HCT116 (cell line): ENCODE results near the gene NIPAL4. TPM values are rescaled to one million over a fixed set of nuclear protein-coding genes. Genes with fewer than 3 reads are reported as not detected.

ENCODE experiments used
- ATAC-seq: fragments of 200-7000 bp; cut with Tn5 transposase; 2 replicates; pipeline ENCODE4 v1.9.1; 2020; ENCODE audit warnings: mild to moderate bottlenecking, moderate library complexity
- BruUV-seq: library from RNA; stranded (reverse); fragments of 400-500 nt; replicated peaks from 2 replicates; lab custom pipeline; 2021; lab: Mats Ljungman, UMichigan
- CTCF ChIA-PET: fragments of 300-600 bp; sonication (Branson Sonifier 250); formaldehyde crosslinking; loops from one replicate; lab custom pipeline; 2021; ENCODE audit warnings: antibody characterized with exemption; lab: Charles Lee
- POLR2A ChIA-PET: fragments of 300-600, 350-600 bp; sonication (Branson Sonifier 250); formaldehyde crosslinking; loops from one replicate; lab custom pipeline; 2021; ENCODE audit warnings: antibody characterized with exemption; lab: Charles Lee
- RAD21 ChIA-PET, 2 experiments: fragments of 300-600 bp; sonication (Branson Sonifier 250); formaldehyde crosslinking; loops; one replicate each; lab custom pipeline; 2023; ENCODE audit warnings: low total read pairs in 2 of 2; ENCODE audit not compliant: uncharacterized antibody in 2 of 2, unreplicated experiment in 2 of 2, low non-redundant PET in 1 of 2; lab: Charles Lee
- DNase-seq: peaks from one replicate; pipeline ENCODE4 v3.0.0-alpha.2; 2010; ENCODE audit warnings: low read depth, low spot score
- H2AFZ ChIP-seq: fragments of 200-600 bp; shearing (Covaris generic), sonication (generic); 2 replicates; pipeline ENCODE4 v1.6.1; 2017; ENCODE audit warnings: low read depth, mixed run types, mixed read lengths, antibody characterized with exemption, low read length; ENCODE audit not compliant: poor library complexity, severe bottlenecking
- H3K27ac ChIP-seq: 2 replicates; pipeline ENCODE4 v1.5.1; 2012; ENCODE audit warnings: low read depth, low read length
- H3K27me3 ChIP-seq: fragments of 200-600 bp; sonication (generic); 2 replicates; pipeline ENCODE4 v1.6.1; 2016; ENCODE audit warnings: mixed run types, low read length, mixed read lengths; ENCODE audit not compliant: insufficient read depth
- H3K36me3 ChIP-seq, 2 experiments: fragments of 200-500 bp in 1 of 2; fragments of 200-600 bp in 1 of 2; sonication (Bioruptor generic) in 1 of 2; sonication (generic) in 1 of 2; 2 replicates each; pipeline versions ENCODE4 v1.5.1 to v1.6.1; 2014 to 2016; ENCODE audit warnings: low read length in 2 of 2, inconsistent platforms in 1 of 2, mixed read lengths in 1 of 2, mixed run types in 1 of 2; ENCODE audit not compliant: insufficient read depth in 2 of 2, control insufficient read depth in 1 of 2
- H3K4me1 ChIP-seq, 2 experiments: fragments of 200-600 bp in 1 of 2; sonication (generic) in 1 of 2; 2 replicates each; pipeline versions ENCODE4 v1.5.1 to v1.6.1; 2012 to 2017; ENCODE audit warnings: low read length in 2 of 2, inconsistent platforms in 1 of 2, mild to moderate bottlenecking in 1 of 2, mixed read lengths in 1 of 2, mixed run types in 1 of 2, moderate library complexity in 1 of 2; ENCODE audit not compliant: insufficient read depth in 2 of 2, control insufficient read depth in 1 of 2
- H3K4me2 ChIP-seq: fragments of 200-600 bp; sonication (generic); 2 replicates; pipeline ENCODE4 v1.6.1; 2017; ENCODE audit warnings: mixed run types, low read length, mixed read lengths
- H3K4me3 ChIP-seq, 2 experiments: fragments of 200-600 bp in 1 of 2; sonication (generic) in 1 of 2; replicated peaks in 1 of 2; 2 replicates each; pipeline ENCODE4 v1.5.1; 2011 to 2016; ENCODE audit warnings: low read length in 2 of 2, control low read depth in 1 of 2, low read depth in 1 of 2, mild to moderate bottlenecking in 1 of 2, mixed read lengths in 1 of 2, mixed run types in 1 of 2
- H3K79me2 ChIP-seq: fragments of 200-600 bp; sonication (generic); 2 replicates; pipeline ENCODE4 v1.6.1; 2017; ENCODE audit warnings: mild to moderate bottlenecking, mixed run types, low read length, moderate library complexity, mixed read lengths; ENCODE audit not compliant: insufficient read depth
- H3K9ac ChIP-seq: fragments of 200-600 bp; sonication (generic); 2 replicates; pipeline ENCODE4 v1.6.1; 2016; ENCODE audit warnings: low read length, mixed read lengths
- H3K9me2 ChIP-seq: fragments of 200-600 bp; sonication (generic), shearing (Covaris generic); 2 replicates; pipeline ENCODE4 v1.6.1; 2017; ENCODE audit warnings: mixed run types, mild to moderate bottlenecking, moderate library complexity; ENCODE audit not compliant: insufficient read depth
- H3K9me3 ChIP-seq, 2 experiments: fragments of 200-500 bp in 1 of 2; fragments of 200-600 bp in 1 of 2; sonication (Bioruptor generic) in 1 of 2; sonication (generic) in 1 of 2; 2 replicates each; pipeline ENCODE4 v1.6.1; 2014 to 2017; ENCODE audit warnings: low read length in 2 of 2, mixed read lengths in 2 of 2, inconsistent platforms in 1 of 2, low read depth in 1 of 2, mild to moderate bottlenecking in 1 of 2, mixed run types in 1 of 2, moderate library complexity in 1 of 2; ENCODE audit not compliant: control insufficient read depth in 1 of 2, insufficient read depth in 1 of 2
- H4K20me1 ChIP-seq: fragments of 200-600 bp; sonication (generic), shearing (Covaris generic); 2 replicates; pipeline ENCODE4 v1.6.1; 2017; ENCODE audit warnings: mixed run types, mild to moderate bottlenecking, moderate library complexity; ENCODE audit not compliant: insufficient read depth
- CBX3 ChIP-seq: IDR thresholded peaks from 2 replicates; pipeline ENCODE4 v1.6.1; 2012; ENCODE audit warnings: low read depth
- FOSL1 ChIP-seq: IDR thresholded peaks from 2 replicates; pipeline ENCODE4 v1.6.1; 2012; ENCODE audit warnings: low read depth
- POLR2A ChIP-seq: IDR thresholded peaks from 2 replicates; pipeline ENCODE4 v1.7.0; 2011; ENCODE audit warnings: borderline replicate concordance; ENCODE audit not compliant: insufficient read depth, insufficient read length; ENCODE audit errors: extremely low read depth
- RAD21 ChIP-seq: IDR thresholded peaks from 2 replicates; pipeline ENCODE4 v1.6.1; 2012; ENCODE audit warnings: low read depth, mild to moderate bottlenecking
- SP1 ChIP-seq: IDR thresholded peaks from 2 replicates; pipeline ENCODE4 v1.6.1; 2012; ENCODE audit warnings: low read depth
- YY1 ChIP-seq: IDR thresholded peaks from 2 replicates; pipeline ENCODE4 v1.6.1; 2011; ENCODE audit warnings: low read length, low read depth, moderate library complexity, mild to moderate bottlenecking; ENCODE audit not compliant: insufficient replicate concordance; ENCODE audit errors: extremely low read depth
- intact Hi-C: fragments of 100-400 bp; cut with micrococcal nuclease; formaldehyde crosslinking; loops from 2 replicates; pipeline ENCODE4 v1.10.0; 2022
- total RNA-seq: library from RNA; stranded (reverse); gene quantifications from one replicate; pipeline ENCODE4 v1.2.1, GENCODE V29; 2021; ENCODE audit not compliant: unreplicated experiment
- TF ChIP-seq, protein P1 (sequence below): IDR thresholded peaks from 2 replicates; pipeline ENCODE4 v1.6.1; 2012
- TF ChIP-seq, protein P2 (sequence below): IDR thresholded peaks from 2 replicates; pipeline ENCODE4 v1.6.1; 2012; ENCODE audit warnings: low read depth

Gene NIPAL4
- total RNA-seq, 1 experiment from 2014 or later = 0.12 TPM

- CTCF ChIA-PET = no interaction called here
- intact Hi-C loops = no loop called here
- H2AFZ ChIP-seq = no peak overlapping the region
- H3K4me2 ChIP-seq = no peak overlapping the region
- H3K36me3 ChIP-seq = peaks cover 12 to 15% of the 10 kb centered on the region in 2 experiments; a peak in 3 of 4 replicates
- H3K79me2 ChIP-seq = no peaks in the 10 kb centered on the region
- BruUV-seq = no TSS peak
- DNase-seq = no peak
- no peak overlapping the region for H3K4me3 ChIP-seq
- POLR2A ChIA-PET = no interaction called here
- H3K9ac ChIP-seq = no peak overlapping the region
- no peaks in the 10 kb centered on the region for H3K27me3 ChIP-seq
- H3K4me1 ChIP-seq = peaks cover 0 to 4% of the 10 kb centered on the region in 2 experiments; a peak in 1 of 4 replicates
- no peaks in the 10 kb centered on the region for H3K9me2 ChIP-seq
- no peak for TF ChIP-seq FOSL1
- no peak for TF ChIP-seq SP1
- TF ChIP-seq, protein P1, sequence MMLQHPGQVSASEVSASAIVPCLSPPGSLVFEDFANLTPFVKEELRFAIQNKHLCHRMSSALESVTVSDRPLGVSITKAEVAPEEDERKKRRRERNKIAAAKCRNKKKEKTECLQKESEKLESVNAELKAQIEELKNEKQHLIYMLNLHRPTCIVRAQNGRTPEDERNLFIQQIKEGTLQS = no peak
- TF ChIP-seq RAD21 = no peak
- TF ChIP-seq CBX3 = no peak
- TF ChIP-seq, protein P2, sequence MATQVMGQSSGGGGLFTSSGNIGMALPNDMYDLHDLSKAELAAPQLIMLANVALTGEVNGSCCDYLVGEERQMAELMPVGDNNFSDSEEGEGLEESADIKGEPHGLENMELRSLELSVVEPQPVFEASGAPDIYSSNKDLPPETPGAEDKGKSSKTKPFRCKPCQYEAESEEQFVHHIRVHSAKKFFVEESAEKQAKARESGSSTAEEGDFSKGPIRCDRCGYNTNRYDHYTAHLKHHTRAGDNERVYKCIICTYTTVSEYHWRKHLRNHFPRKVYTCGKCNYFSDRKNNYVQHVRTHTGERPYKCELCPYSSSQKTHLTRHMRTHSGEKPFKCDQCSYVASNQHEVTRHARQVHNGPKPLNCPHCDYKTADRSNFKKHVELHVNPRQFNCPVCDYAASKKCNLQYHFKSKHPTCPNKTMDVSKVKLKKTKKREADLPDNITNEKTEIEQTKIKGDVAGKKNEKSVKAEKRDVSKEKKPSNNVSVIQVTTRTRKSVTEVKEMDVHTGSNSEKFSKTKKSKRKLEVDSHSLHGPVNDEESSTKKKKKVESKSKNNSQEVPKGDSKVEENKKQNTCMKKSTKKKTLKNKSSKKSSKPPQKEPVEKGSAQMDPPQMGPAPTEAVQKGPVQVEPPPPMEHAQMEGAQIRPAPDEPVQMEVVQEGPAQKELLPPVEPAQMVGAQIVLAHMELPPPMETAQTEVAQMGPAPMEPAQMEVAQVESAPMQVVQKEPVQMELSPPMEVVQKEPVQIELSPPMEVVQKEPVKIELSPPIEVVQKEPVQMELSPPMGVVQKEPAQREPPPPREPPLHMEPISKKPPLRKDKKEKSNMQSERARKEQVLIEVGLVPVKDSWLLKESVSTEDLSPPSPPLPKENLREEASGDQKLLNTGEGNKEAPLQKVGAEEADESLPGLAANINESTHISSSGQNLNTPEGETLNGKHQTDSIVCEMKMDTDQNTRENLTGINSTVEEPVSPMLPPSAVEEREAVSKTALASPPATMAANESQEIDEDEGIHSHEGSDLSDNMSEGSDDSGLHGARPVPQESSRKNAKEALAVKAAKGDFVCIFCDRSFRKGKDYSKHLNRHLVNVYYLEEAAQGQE = no peak
- TF ChIP-seq YY1 = no peak
- TF ChIP-seq POLR2A = no peak
- H3K27ac ChIP-seq = no peak overlapping the region
- no peaks in the 10 kb centered on the region for H4K20me1 ChIP-seq
- H3K9me3 ChIP-seq = no peaks in the 10 kb centered on the region
- no peak for ATAC-seq
- RAD21 ChIA-PET = no interaction called here
These were observed 42.2 kb downstream of the NIPAL4 start for GRCh38 chr5:157502143-157502647.
